ENCODE results near the gene SPEG.

SPEG gene

GRCh38 chr2:219415580-219416234 lies 18.9 kb upstream of the SPEG start:
- no peak for DNase-seq (ENCODE audit: low read depth in 1 of 2, low spot score in 1 of 2)
- no peak overlapping the region for H3K4me3 ChIP-seq (replicated peaks; ENCODE audit: insufficient read depth, low read length)
- H3K27ac ChIP-seq (replicated peaks), result no peak overlapping the region
- H3K27me3 ChIP-seq (ENCODE audit: insufficient read depth, poor library complexity, severe bottlenecking), result peaks cover 32% of the 10 kb centered on the region
- TF ChIP-seq GABPA (IDR thresholded peaks at IDR 0.05; ENCODE audit: low read depth), result no peak
- no peak for TF ChIP-seq REST (IDR thresholded peaks at IDR 0.05; ENCODE audit: insufficient replicate concordance, low read depth)
- TF ChIP-seq POLR2AphosphoS5 (IDR thresholded peaks at IDR 0.05; ENCODE audit: low read depth), result no peak
- TF ChIP-seq CTCF (IDR thresholded peaks at IDR 0.05; ENCODE audit: insufficient read depth, low read length), result no peak
- TF ChIP-seq SPI1 (IDR thresholded peaks at IDR 0.05; ENCODE audit: borderline replicate concordance, low read depth), result no peak

- DNase-seq (ENCODE audit: low read depth in 1 of 2, low spot score in 1 of 2), result no peak
- no peak overlapping the region for H3K27ac ChIP-seq (replicated peaks)
- H3K4me3 ChIP-seq (replicated peaks; ENCODE audit: insufficient read depth, low read length), result no peak overlapping the region
- peaks cover 32% of the 10 kb centered on the region for H3K27me3 ChIP-seq (ENCODE audit: insufficient read depth, poor library complexity, severe bottlenecking)
- no peak for TF ChIP-seq CTCF (IDR thresholded peaks at IDR 0.05; ENCODE audit: insufficient read depth, low read length)
- TF ChIP-seq REST (IDR thresholded peaks at IDR 0.05; ENCODE audit: insufficient replicate concordance, low read depth), result no peak
- TF ChIP-seq POLR2AphosphoS5 (IDR thresholded peaks at IDR 0.05; ENCODE audit: low read depth), result no peak
- TF ChIP-seq SPI1 (IDR thresholded peaks at IDR 0.05; ENCODE audit: borderline replicate concordance, low read depth), result no peak
- no peak for TF ChIP-seq GABPA (IDR thresholded peaks at IDR 0.05; ENCODE audit: low read depth)
Measured at GRCh38 chr2:219416235-219416602, 18.4 kb upstream of the SPEG start.

GRCh38 chr2:219416938-219417337 lies 17.7 kb upstream of the SPEG start:
- Histone ChIP-seq H3K4me3 (replicated peaks; ENCODE audit: insufficient read depth, low read length) (no peak overlapping the region), H3K27me3 (ENCODE audit: insufficient read depth, poor library complexity, severe bottlenecking) (peaks cover 32% of the 10 kb centered on the region), H3K27ac (replicated peaks) (no peak overlapping the region)
- no peak for TF ChIP-seq SPI1 (IDR thresholded peaks at IDR 0.05; ENCODE audit: borderline replicate concordance, low read depth)
- no peak for TF ChIP-seq REST (IDR thresholded peaks at IDR 0.05; ENCODE audit: insufficient replicate concordance, low read depth)
- TF ChIP-seq GABPA (IDR thresholded peaks at IDR 0.05; ENCODE audit: low read depth), result no peak
- TF ChIP-seq POLR2AphosphoS5 (IDR thresholded peaks at IDR 0.05; ENCODE audit: low read depth), result no peak
- TF ChIP-seq CTCF (IDR thresholded peaks at IDR 0.05; ENCODE audit: insufficient read depth, low read length), result no peak
- DNase-seq (ENCODE audit: low read depth in 1 of 2, low spot score in 1 of 2), result no peak
